K562 (cell line): Measurements from ENCODE around the gene MCM7. TPM values are rescaled to one million over a fixed set of nuclear protein-coding genes. Genes with fewer than 3 reads are reported as not detected.
A peak's percentile ranks its signal among the peaks of the same experiment; 100 is the strongest.

ENCODE experiments used
- ATF3 ChIP-seq, 2 experiments: fragments of 450-650 bp in 1 of 2; sonication (generic) in 1 of 2; formaldehyde crosslinking in 1 of 2; IDR thresholded peaks in 1 of 2; conservative IDR thresholded peaks in 1 of 2; 2 replicates each; pipeline versions ENCODE4 v1.6.1 to v1.8.1; 2016 to 2023; ENCODE audit warnings: mild to moderate bottlenecking in 2 of 2, moderate library complexity in 2 of 2, inconsistent platforms in 1 of 2, missing genetic modification reagents in 1 of 2
- GABPB2 ChIP-seq: fragments of 250-450 bp; sonication (Bioruptor Pico); conservative IDR thresholded peaks from 2 replicates; pipeline ENCODE4 v1.5.1; 2021; ENCODE audit warnings: mild to moderate bottlenecking
- IRF2 ChIP-seq: sonication (generic); formaldehyde crosslinking; IDR thresholded peaks from 2 replicates; pipeline ENCODE4 v1.8.1; 2022; ENCODE audit warnings: mild to moderate bottlenecking, missing genetic modification reagents
- KDM4B ChIP-seq, 2 experiments: fragments of 450-650 bp in 1 of 2; sonication (generic) in 1 of 2; IDR thresholded peaks; 2 replicates each; pipeline ENCODE4 v1.6.1; 2016 to 2017; ENCODE audit warnings: borderline replicate concordance in 2 of 2, antibody characterized with exemption in 1 of 2, low read depth in 1 of 2, mild to moderate bottlenecking in 1 of 2
- MBD2 ChIP-seq: sonication (generic); IDR thresholded peaks from 2 replicates; pipeline ENCODE4 v1.6.1; 2016; ENCODE audit warnings: low read depth, borderline replicate concordance
- MLLT1 ChIP-seq, 2 experiments: fragments of 450-650 bp; IDR thresholded peaks; 2 replicates each; pipeline ENCODE4 v1.6.1; 2016
- NFE2 ChIP-seq: IDR thresholded peaks from 2 replicates; pipeline ENCODE4 v1.6.1; 2014; ENCODE audit warnings: antibody characterized with exemption, low read depth
- PHF20 ChIP-seq: fragments of 450-650 bp; IDR thresholded peaks from 2 replicates; pipeline ENCODE4 v1.6.1; 2018; ENCODE audit not compliant: partially characterized antibody
- PHF8 ChIP-seq: fragments of 200-600 bp; sonication (generic); IDR thresholded peaks from 2 replicates; pipeline ENCODE4 v1.6.1; 2012; ENCODE audit warnings: mixed run types, mild to moderate bottlenecking, inconsistent platforms, low read length, moderate library complexity, borderline replicate concordance
- TBP ChIP-seq: optimal IDR thresholded peaks from 2 replicates; pipeline ENCODE3; 2011; ENCODE audit warnings: low read depth, low read length, improper control_type of control experiment
- ZHX1 ChIP-seq: fragments of 150-350 bp; conservative IDR thresholded peaks from 2 replicates; pipeline ENCODE4 v1.6.1; 2014; ENCODE audit warnings: low read length
- polyA plus RNA-seq, 8 experiments: library from polyadenylated mRNA; depleted of rRNA in 4 of 8; stranded (reverse) in 5 of 8; unstranded in 3 of 8; fragments of >200 nt; fragmentation: Nextera tagmentation in 2 of 8; fragmentation: Illumina TruSeq in 1 of 8; extraction: Ambion mirVana in 2 of 8; extraction: Trizol in 1 of 8; gene quantifications; 2 replicates each; pipeline versions ENCODE4 v1.2.1 to v1.2.3, GENCODE V29; 2011 to 2014; ENCODE audit warnings: inconsistent platforms in 1 of 8, missing spikeins in 1 of 8
- total RNA-seq, 7 experiments: library from RNA; depleted of rRNA in 6 of 7; stranded (reverse); fragments of >200 nt in 6 of 7; fragmentation: Illumina TruSeq in 2 of 7; extraction: Trizol in 2 of 7; gene quantifications; 2 replicates each; pipeline versions ENCODE4 v1.2.1 to v1.2.3, GENCODE V29; 2011 to 2021; ENCODE audit warnings: low replicate concordance in 1 of 7
- TF ChIP-seq, protein P1 (sequence below): fragments of 200-800 bp; sonication (Bioruptor generic); IDR thresholded peaks from 2 replicates; pipeline ENCODE4 v1.6.1; 2017; ENCODE audit warnings: missing genetic modification characterization, missing compliant biosample characterization
- TF ChIP-seq, protein P2 (sequence below): fragments of 200-800 bp; sonication (Bioruptor generic); IDR thresholded peaks from 2 replicates; pipeline ENCODE4 v1.6.1; 2017; ENCODE audit warnings: missing genetic modification characterization, missing compliant biosample characterization
- TF ChIP-seq, protein P3 (sequence below), 2 experiments: fragments of 200-800 bp in 1 of 2; sonication (Bioruptor generic) in 1 of 2; sonication (generic) in 1 of 2; formaldehyde crosslinking in 1 of 2; IDR thresholded peaks in 1 of 2; conservative IDR thresholded peaks in 1 of 2; 2 replicates each; pipeline versions ENCODE4 v1.5.0 to v1.6.1; 2016 to 2020; ENCODE audit warnings: missing compliant biosample characterization in 1 of 2, missing genetic modification characterization in 1 of 2, missing genetic modification reagents in 1 of 2

The MCM7 gene
- total and polyA plus RNA-seq, 9 of the 15 experiments (the other 6 are each of a cell fraction or from before 2014, with no cell fraction given) = 329 to 856 (median 437) TPM

- TF ChIP-seq MLLT1 (IDR thresholded peaks at IDR 0.05) (peak in 1 of 2 experiments; percentile 70; a peak in 2 of 4 replicates), ZHX1 (peak; percentile 26; the same call in 1 of the 2 replicates), KDM4B (IDR thresholded peaks at IDR 0.05; ENCODE audit: borderline replicate concordance in 2 of 2, low read depth in 1 of 2) (peak in 1 of 2 experiments; percentile 62; a peak in 1 of 4 replicates), GABPB2 (no peak), TBP (peak; percentile 68), PHF8 (peak; percentile 87), ATF3 (IDR thresholded peaks at IDR 0.05) (peak; percentile 25; the same call in 1 of the 2 replicates), ATF3 (CRISPR knock-in tag; conservative IDR thresholded peaks at IDR 0.05) (no peak; the same call in 1 of the 2 replicates), IRF2 (CRISPR knock-in tag) (no peak), NFE2 (no peak), MBD2 (peak; percentile 98), PHF20 (peak; percentile 48)
- TF ChIP-seq, protein P1, sequence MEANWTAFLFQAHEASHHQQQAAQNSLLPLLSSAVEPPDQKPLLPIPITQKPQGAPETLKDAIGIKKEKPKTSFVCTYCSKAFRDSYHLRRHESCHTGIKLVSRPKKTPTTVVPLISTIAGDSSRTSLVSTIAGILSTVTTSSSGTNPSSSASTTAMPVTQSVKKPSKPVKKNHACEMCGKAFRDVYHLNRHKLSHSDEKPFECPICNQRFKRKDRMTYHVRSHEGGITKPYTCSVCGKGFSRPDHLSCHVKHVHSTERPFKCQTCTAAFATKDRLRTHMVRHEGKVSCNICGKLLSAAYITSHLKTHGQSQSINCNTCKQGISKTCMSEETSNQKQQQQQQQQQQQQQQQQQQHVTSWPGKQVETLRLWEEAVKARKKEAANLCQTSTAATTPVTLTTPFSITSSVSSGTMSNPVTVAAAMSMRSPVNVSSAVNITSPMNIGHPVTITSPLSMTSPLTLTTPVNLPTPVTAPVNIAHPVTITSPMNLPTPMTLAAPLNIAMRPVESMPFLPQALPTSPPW = peak; percentile 95
- TF ChIP-seq, protein P2, sequence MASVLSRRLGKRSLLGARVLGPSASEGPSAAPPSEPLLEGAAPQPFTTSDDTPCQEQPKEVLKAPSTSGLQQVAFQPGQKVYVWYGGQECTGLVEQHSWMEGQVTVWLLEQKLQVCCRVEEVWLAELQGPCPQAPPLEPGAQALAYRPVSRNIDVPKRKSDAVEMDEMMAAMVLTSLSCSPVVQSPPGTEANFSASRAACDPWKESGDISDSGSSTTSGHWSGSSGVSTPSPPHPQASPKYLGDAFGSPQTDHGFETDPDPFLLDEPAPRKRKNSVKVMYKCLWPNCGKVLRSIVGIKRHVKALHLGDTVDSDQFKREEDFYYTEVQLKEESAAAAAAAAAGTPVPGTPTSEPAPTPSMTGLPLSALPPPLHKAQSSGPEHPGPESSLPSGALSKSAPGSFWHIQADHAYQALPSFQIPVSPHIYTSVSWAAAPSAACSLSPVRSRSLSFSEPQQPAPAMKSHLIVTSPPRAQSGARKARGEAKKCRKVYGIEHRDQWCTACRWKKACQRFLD (CRISPR knock-in tag) = peak; percentile 6; the same call in 1 of the 2 replicates
- TF ChIP-seq, protein P3, sequence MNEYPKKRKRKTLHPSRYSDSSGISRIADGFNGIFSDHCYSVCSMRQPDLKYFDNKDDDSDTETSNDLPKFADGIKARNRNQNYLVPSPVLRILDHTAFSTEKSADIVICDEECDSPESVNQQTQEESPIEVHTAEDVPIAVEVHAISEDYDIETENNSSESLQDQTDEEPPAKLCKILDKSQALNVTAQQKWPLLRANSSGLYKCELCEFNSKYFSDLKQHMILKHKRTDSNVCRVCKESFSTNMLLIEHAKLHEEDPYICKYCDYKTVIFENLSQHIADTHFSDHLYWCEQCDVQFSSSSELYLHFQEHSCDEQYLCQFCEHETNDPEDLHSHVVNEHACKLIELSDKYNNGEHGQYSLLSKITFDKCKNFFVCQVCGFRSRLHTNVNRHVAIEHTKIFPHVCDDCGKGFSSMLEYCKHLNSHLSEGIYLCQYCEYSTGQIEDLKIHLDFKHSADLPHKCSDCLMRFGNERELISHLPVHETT (CRISPR knock-in tag; conservative IDR thresholded peaks at IDR 0.05 in 1 of 2, IDR thresholded peaks at IDR 0.05 in 1 of 2) = peak in 1 of 2 experiments; percentile 64; a peak in 2 of 4 replicates
Observed at GRCh38 chr7:100126931-100127865, 26.0 kb upstream of the MCM7 start, which contains the start of gene MBLAC1 (continued).
